ENCODE measurements around the gene ATAD3B.
"Not testable (repeated sequence)": the region's sequence is repeated elsewhere in the genome, so short reads cannot be mapped to it uniquely, and the experiment has no call there.

ATAD3B gene

DNA sequence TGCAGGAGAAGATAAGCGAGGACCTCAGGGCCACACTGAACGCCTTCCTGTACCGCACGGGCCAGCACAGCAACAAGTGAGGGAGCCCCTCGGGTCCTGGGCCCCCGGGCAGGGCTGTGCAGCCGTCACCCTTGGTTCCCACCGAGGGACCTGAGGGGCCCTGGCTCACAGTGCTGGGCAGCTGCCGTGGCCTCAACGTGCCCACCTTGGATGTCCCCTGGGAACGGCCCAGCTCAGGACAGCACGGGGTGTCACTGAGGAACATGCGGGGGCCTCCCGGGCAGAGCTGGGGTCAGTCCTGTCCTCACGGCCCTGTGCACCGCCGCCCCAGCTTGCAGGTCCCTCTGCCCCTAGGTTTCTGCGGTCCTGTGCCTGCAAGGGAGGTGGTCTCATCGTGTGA, 12.4 kb upstream of the ATAD3B start:
- H3K4me3 ChIP-seq (ENCODE audit: low read depth, low read length); H3K27me3 ChIP-seq (replicated peaks); in situ Hi-C loops (cut with HindIII; ENCODE audit: low pct_ligation_motif_present, low sequenced_read_pairs); H3K36me3 ChIP-seq (replicated peaks); H3K27ac ChIP-seq; DNase-seq: not testable (repeated sequence)

DNA sequence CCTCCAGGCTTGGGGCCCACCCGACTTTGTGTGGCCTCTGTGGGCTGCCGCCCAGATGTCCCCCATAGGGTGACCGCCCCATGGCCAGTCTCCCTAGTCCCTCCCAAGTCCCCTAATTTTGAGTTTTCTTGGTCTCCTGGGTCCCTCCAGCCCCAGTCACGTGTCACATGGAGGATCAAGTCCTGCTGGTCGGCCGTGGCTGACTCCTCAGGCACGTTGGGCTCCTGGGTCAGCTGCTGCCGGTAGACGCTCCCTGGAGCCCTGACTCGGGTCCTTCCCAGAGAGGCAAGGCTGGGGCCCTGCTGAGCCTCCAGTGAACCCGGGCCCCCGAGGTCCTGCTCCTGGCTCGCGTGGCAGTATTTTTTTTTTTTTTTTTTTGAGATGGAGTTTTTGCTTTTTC, 11.9 kb upstream of the ATAD3B start:
- H3K4me3 ChIP-seq (ENCODE audit: low read depth, low read length); DNase-seq; in situ Hi-C loops (cut with HindIII; ENCODE audit: low pct_ligation_motif_present, low sequenced_read_pairs); H3K36me3 ChIP-seq (replicated peaks); H3K27me3 ChIP-seq (replicated peaks); H3K27ac ChIP-seq: not testable (repeated sequence)

DNA sequence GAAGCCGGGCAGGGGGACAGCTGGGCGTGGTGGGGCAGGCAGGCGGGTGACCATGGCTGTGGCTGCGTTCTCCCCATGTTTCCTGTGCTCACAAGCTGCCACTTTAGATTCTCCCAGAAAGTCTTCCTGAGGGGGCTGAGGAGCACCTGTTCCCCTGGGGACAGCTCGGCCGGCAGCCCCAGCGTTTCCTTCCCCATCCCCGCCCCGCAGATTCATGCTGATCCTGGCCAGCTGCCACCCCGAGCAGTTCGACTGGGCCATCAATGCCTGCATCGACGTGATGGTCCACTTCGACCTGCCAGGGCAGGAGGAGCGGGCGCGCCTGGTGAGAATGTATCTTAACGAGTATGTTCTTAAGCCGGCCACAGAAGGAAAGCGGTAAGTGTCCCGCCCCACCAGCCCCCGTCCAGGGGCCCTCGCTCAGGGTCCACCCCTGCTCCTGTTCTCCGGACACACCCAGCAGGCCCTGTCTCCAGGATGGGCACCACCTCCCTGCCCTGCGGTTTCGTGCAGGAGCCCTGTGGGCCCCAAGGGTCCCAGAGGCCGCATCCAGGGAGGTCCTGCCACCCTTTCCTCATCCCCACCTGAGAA, 10.9 kb upstream of the ATAD3B start:
- Histone ChIP-seq H3K27ac (no peak overlapping the region), H3K27me3 (replicated peaks) (no peaks in the 10 kb centered on the region), H3K4me3 (ENCODE audit: low read depth, low read length) (no peak overlapping the region), H3K36me3 (replicated peaks) (no peaks in the 10 kb centered on the region)
- no peak for DNase-seq
- in situ Hi-C loops (cut with HindIII; ENCODE audit: low pct_ligation_motif_present, low sequenced_read_pairs): no loop called here
- TF ChIP-seq, protein P1, sequence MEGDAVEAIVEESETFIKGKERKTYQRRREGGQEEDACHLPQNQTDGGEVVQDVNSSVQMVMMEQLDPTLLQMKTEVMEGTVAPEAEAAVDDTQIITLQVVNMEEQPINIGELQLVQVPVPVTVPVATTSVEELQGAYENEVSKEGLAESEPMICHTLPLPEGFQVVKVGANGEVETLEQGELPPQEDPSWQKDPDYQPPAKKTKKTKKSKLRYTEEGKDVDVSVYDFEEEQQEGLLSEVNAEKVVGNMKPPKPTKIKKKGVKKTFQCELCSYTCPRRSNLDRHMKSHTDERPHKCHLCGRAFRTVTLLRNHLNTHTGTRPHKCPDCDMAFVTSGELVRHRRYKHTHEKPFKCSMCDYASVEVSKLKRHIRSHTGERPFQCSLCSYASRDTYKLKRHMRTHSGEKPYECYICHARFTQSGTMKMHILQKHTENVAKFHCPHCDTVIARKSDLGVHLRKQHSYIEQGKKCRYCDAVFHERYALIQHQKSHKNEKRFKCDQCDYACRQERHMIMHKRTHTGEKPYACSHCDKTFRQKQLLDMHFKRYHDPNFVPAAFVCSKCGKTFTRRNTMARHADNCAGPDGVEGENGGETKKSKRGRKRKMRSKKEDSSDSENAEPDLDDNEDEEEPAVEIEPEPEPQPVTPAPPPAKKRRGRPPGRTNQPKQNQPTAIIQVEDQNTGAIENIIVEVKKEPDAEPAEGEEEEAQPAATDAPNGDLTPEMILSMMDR (IDR thresholded peaks at IDR 0.05; ENCODE audit: low read depth, low read length, missing control alignments): no peak

DNA sequence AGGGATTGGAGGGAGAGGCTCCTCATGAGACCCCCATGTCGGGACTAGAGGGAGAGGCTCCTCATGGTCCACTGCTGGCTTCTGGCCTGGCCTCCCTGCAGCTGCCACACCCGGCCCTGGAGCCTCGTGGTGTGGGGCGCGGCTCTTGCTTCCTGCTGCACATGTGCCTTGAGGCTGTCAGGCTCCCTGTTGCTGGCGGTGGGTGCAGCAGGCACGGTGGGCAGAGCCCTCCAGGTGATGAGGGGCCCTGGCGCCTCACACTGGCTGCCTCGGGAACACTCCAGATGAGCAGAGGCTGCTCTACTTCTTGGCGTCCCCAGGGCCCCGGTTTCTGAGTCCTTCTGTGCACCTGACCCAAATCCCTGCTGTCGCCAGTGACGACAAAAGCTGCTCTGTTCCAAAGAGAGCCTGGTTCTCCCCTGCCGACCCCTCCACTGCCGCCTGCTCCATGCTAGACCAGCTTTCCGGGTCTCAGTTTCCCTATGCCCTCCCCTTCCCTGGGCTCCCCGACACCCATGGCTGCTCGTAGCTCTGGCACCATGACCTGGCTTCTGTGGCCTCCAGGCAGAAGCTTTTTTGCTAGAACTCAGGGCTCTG, 9.7 kb upstream of the ATAD3B start:
- Histone ChIP-seq H3K36me3 (replicated peaks) (no peaks in the 10 kb centered on the region), H3K4me3 (ENCODE audit: low read depth, low read length) (no peak overlapping the region), H3K27me3 (replicated peaks) (no peaks in the 10 kb centered on the region), H3K27ac (no peak overlapping the region)
- no peak for DNase-seq
- TF ChIP-seq, protein P1 (IDR thresholded peaks at IDR 0.05; ENCODE audit: low read depth, low read length, missing control alignments): no peak
- in situ Hi-C loops (cut with HindIII; ENCODE audit: low pct_ligation_motif_present, low sequenced_read_pairs): no loop called here

DNA sequence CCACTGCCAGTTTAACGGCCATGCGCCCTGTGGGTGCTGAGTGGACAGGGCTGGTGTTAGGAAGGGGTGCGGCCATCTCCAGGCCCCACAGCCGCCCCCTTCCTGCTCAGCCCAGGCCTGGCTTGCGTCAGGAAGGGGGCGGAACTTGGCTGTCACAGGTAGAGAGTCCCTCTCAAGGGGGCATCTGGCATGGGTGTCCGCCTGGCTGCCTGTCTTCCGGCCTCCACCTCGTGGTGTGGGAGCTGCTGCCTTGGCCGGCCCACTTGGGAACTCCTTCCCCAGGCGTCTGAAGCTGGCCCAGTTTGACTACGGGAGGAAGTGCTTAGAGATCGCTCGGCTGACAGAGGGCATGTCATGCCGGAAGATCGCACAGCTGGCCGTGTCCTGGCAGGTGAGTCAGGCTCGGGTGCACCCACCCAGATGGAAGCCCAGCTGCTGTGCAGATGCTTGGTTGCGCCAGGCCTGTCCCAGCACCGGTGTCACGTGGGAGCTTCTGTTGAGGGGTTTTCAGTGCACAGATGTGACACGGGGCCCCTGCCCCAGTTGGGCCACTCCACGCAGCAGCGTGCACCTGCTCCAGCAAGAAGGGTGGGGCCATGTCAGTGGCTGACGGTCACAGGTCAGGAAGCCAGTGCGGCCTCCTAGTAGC, 9.1 kb upstream of the ATAD3B start:
- TF ChIP-seq, protein P1 (IDR thresholded peaks at IDR 0.05; ENCODE audit: low read depth, low read length, missing control alignments): no peak
- no peak overlapping the region for H3K27ac ChIP-seq
- H3K4me3 ChIP-seq (ENCODE audit: low read depth, low read length): no peak overlapping the region
- no peak for DNase-seq
- in situ Hi-C loops (cut with HindIII; ENCODE audit: low pct_ligation_motif_present, low sequenced_read_pairs): no loop called here
- no peaks in the 10 kb centered on the region for H3K27me3 ChIP-seq (replicated peaks)
- no peaks in the 10 kb centered on the region for H3K36me3 ChIP-seq (replicated peaks)

DNA sequence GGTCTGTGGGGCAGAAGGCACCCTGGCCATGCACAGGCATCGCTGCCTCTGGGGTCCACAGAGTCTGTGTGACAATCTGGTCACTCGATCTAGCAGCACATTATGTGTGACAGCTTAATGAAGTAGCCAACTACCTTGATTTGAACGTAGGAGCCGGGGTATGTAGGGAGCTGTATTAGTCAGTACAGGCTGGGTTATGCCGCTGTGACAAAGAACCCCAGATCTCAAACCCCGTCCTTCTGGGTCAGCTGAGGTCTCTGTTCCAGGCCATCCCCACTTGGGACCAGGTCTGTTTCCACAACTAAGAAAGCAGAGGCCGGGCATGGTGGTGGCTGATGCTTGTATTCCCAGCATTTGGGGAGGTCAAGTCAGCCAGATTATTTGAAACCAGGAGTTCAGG, 8.3 kb upstream of the ATAD3B start:
- TF ChIP-seq, protein P1 (IDR thresholded peaks at IDR 0.05; ENCODE audit: low read depth, low read length, missing control alignments): no peak
- Histone ChIP-seq H3K4me3 (ENCODE audit: low read depth, low read length) (no peak overlapping the region), H3K27me3 (replicated peaks) (no peaks in the 10 kb centered on the region), H3K27ac (no peak overlapping the region), H3K36me3 (replicated peaks) (no peaks in the 10 kb centered on the region)
- in situ Hi-C loops (cut with HindIII; ENCODE audit: low pct_ligation_motif_present, low sequenced_read_pairs): no loop called here
- no peak for DNase-seq

DNA sequence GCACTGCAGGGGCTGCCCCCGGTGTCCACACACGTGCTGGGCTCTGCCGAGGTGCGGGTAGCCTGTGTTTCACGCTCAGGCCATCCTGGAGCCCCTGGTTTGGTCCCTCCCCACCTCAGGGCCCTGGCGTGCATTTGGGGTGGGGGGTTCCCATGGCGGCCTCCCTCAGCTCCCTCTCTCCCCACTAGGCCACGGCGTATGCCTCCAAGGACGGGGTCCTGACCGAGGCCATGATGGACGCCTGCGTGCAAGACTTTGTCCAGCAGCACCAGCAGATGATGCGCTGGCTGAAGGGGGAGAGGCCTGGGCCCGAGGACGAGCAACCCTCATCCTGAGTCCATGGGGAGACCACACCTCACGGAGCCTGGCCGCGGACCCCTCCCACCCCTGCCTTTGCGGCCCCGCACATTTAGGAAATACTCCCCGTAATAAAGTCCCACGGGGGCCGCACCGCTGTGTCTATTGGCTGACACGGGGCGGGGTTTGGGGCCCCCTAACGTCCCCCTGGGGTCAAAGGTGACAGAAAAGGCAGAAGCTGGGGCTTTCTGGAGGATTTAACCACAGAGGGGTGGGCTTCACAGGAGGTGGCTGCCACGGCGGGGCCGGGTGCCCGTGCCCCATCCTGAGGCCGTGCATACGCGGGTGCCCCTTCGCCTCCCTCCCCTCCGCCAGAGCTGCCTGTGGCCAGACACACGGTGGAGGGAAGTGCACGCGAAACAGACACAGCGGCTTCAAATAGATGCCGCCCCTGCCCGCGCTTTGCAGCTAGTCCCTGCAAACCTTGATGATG, 3.2 kb upstream of the ATAD3B start:
- in situ Hi-C loops (cut with HindIII; ENCODE audit: low pct_ligation_motif_present, low sequenced_read_pairs); H3K27me3 ChIP-seq (replicated peaks); H3K36me3 ChIP-seq (replicated peaks); H3K27ac ChIP-seq; H3K4me3 ChIP-seq (ENCODE audit: low read depth, low read length); DNase-seq: not testable (repeated sequence)

Data from brain microvascular endothelial cell (primary cell).